Fibroblast of pulmonary artery (primary cell): ENCODE measurements around the gene CHRND.

Experiments used
- DNase-seq: peaks from one replicate; pipeline ENCODE4 v3.0.0-alpha.2; 2010; ENCODE audit warnings: low read depth
- H3K4me3 ChIP-seq: replicated peaks from 2 replicates; pipeline ENCODE4 v1.5.1; 2011; ENCODE audit warnings: low read depth, mild to moderate bottlenecking, control low read depth, low read length, moderate library complexity
- TF ChIP-seq, protein P1 (sequence below): IDR thresholded peaks from 2 replicates; pipeline ENCODE4 v1.5.1; 2011; ENCODE audit warnings: mild to moderate bottlenecking, control low read depth, low read length, inconsistent platforms; ENCODE audit errors: missing control alignments

CHRND gene

DNA sequence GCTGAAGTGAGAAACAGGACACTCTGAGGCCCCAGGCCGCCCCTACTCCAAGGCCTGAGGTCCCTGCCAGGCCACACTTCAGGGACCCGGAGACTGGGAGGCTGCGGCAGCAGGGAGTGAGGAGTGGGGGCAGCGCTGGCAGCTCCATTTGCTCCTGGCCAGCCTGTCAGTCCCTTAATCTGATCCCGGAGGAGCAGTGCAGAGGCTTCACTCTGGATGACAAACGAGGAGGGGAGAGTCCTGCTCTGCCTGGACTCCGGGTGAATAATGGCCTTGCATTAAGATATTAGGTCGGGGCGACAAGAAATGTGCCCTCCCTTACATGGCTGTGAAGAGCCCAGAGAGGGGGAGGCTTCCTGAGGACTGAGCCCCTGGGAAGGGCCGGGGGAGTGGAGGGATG, 20.1 kb upstream of the CHRND start:
- TF ChIP-seq, protein P1, sequence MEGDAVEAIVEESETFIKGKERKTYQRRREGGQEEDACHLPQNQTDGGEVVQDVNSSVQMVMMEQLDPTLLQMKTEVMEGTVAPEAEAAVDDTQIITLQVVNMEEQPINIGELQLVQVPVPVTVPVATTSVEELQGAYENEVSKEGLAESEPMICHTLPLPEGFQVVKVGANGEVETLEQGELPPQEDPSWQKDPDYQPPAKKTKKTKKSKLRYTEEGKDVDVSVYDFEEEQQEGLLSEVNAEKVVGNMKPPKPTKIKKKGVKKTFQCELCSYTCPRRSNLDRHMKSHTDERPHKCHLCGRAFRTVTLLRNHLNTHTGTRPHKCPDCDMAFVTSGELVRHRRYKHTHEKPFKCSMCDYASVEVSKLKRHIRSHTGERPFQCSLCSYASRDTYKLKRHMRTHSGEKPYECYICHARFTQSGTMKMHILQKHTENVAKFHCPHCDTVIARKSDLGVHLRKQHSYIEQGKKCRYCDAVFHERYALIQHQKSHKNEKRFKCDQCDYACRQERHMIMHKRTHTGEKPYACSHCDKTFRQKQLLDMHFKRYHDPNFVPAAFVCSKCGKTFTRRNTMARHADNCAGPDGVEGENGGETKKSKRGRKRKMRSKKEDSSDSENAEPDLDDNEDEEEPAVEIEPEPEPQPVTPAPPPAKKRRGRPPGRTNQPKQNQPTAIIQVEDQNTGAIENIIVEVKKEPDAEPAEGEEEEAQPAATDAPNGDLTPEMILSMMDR, result no peak
- no peak overlapping the region for H3K4me3 ChIP-seq
- DNase-seq, result no peak

GRCh38 chr2:232506709-232507108, 19.3 kb upstream of the CHRND start:
- no peak for DNase-seq
- TF ChIP-seq, protein P1, result no peak
- no peak overlapping the region for H3K4me3 ChIP-seq

- no peak for DNase-seq
- TF ChIP-seq, protein P1, result no peak
- no peak overlapping the region for H3K4me3 ChIP-seq
These were observed 17.7 kb upstream of the CHRND start for GRCh38 chr2:232508251-232508650.

- TF ChIP-seq, protein P1, result no peak
- H3K4me3 ChIP-seq, result no peak overlapping the region
- no peak for DNase-seq
These were observed 14.5 kb upstream of the CHRND start for GRCh38 chr2:232511336-232511890.

DNA sequence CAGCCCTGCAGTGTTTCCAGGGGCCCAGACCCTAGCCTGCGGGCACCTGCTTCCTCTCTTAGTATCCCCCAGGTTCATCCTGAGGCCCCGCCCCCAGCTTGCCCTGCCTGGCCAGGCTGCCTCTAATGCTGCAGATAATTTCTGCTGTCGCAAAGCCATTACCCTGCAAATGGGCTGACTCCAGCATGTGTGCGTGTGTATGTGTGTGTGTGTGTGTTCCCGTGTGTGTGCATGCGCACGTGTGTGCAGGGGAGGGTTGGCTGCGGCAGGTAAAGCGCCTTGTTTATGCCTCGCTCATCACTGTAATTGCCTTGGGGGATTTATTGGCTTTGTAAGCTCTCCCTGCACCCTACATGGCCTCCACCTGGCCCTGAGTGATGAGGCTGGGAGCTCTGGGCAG, 13.4 kb upstream of the CHRND start:
- H3K4me3 ChIP-seq, result no peak overlapping the region
- no peak for DNase-seq
- TF ChIP-seq, protein P1, result no peak

GRCh38 chr2:232513353-232513752, 12.6 kb upstream of the CHRND start:
- TF ChIP-seq, protein P1, result no peak
- DNase-seq, result no peak
- H3K4me3 ChIP-seq, result no peak overlapping the region

DNA sequence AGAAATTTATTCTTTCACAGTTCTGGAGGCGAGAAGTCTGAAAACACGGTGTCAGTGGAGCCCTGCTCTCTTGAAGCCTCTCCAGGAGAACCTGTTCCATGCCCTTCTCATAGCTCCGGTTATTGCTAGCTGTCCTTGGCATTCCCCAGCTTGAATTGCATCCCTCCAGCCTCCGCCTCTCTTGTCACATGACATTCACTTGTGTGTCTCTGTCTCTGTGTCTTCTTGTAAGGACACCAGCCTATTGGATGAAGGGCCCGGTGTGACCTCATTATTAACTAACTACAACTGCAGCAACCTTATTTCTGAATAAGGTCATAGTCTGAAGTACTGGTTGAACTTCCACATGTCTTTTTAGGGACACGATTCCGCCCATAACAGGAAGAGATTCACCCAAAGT, 10.3 kb upstream of the CHRND start:
- TF ChIP-seq, protein P1, result no peak
- DNase-seq, result no peak
- H3K4me3 ChIP-seq, result no peak overlapping the region
